ENCODE results near the gene ZSCAN16. TPM values are rescaled to one million over a fixed set of nuclear protein-coding genes. Genes with fewer than 3 reads are reported as not detected.
A peak's percentile ranks its signal among the peaks of the same experiment; 100 is the strongest.

The ZSCAN16 gene
- total and polyA plus RNA-seq, 9 of the 15 experiments (the other 6 are each of a cell fraction or from before 2014, with no cell fraction given) = 0.08 TPM; not detected in 8

GRCh38 chr6:28080631-28081485 is 43.6 kb upstream of the ZSCAN16 start (continued):
- TF ChIP-seq DEAF1 (CRISPR knock-in tag; IDR thresholded peaks at IDR 0.05) (0 out of 2 replicates have a peak, but pooled peaks have one; percentile 25), CBFA2T2 (conservative IDR thresholded peaks at IDR 0.05) (no peak), HDAC3 (IDR thresholded peaks at IDR 0.05; ENCODE audit: borderline replicate concordance, partially characterized antibody) (peak; percentile 92), KDM1A (IDR thresholded peaks at IDR 0.05) (no peak), C11orf30 (IDR thresholded peaks at IDR 0.05; ENCODE audit: low read depth) (peak; percentile 100), CGGBP1 (CRISPR knock-in tag; IDR thresholded peaks at IDR 0.05) (peak; percentile 44; the same call in 1 of the 2 replicates), MBD1 (CRISPR knock-in tag; IDR thresholded peaks at IDR 0.05) (no peak), ARID2 (IDR thresholded peaks at IDR 0.05) (no peak), CCNT2 (IDR thresholded peaks at IDR 0.05; ENCODE audit: borderline replicate concordance, extremely low read depth, insufficient read length, low read depth, low read length) (no peak), ZNF253 (CRISPR knock-in tag; conservative IDR thresholded peaks at IDR 0.05) (no peak), NFXL1 (CRISPR knock-in tag; IDR thresholded peaks at IDR 0.05) (0 out of 2 replicates have a peak, but pooled peaks have one; percentile 14), PURB (CRISPR knock-in tag; IDR thresholded peaks at IDR 0.05; ENCODE audit: low read depth) (no peak), TAF15 (IDR thresholded peaks at IDR 0.05; ENCODE audit: low read depth, low read length) (no peak), MTA3 (IDR thresholded peaks at IDR 0.05; ENCODE audit: borderline replicate concordance) (peak; percentile 78; the same call in 1 of the 2 replicates), MCM7 (IDR thresholded peaks at IDR 0.05) (no peak)
- TF ChIP-seq, protein P1, sequence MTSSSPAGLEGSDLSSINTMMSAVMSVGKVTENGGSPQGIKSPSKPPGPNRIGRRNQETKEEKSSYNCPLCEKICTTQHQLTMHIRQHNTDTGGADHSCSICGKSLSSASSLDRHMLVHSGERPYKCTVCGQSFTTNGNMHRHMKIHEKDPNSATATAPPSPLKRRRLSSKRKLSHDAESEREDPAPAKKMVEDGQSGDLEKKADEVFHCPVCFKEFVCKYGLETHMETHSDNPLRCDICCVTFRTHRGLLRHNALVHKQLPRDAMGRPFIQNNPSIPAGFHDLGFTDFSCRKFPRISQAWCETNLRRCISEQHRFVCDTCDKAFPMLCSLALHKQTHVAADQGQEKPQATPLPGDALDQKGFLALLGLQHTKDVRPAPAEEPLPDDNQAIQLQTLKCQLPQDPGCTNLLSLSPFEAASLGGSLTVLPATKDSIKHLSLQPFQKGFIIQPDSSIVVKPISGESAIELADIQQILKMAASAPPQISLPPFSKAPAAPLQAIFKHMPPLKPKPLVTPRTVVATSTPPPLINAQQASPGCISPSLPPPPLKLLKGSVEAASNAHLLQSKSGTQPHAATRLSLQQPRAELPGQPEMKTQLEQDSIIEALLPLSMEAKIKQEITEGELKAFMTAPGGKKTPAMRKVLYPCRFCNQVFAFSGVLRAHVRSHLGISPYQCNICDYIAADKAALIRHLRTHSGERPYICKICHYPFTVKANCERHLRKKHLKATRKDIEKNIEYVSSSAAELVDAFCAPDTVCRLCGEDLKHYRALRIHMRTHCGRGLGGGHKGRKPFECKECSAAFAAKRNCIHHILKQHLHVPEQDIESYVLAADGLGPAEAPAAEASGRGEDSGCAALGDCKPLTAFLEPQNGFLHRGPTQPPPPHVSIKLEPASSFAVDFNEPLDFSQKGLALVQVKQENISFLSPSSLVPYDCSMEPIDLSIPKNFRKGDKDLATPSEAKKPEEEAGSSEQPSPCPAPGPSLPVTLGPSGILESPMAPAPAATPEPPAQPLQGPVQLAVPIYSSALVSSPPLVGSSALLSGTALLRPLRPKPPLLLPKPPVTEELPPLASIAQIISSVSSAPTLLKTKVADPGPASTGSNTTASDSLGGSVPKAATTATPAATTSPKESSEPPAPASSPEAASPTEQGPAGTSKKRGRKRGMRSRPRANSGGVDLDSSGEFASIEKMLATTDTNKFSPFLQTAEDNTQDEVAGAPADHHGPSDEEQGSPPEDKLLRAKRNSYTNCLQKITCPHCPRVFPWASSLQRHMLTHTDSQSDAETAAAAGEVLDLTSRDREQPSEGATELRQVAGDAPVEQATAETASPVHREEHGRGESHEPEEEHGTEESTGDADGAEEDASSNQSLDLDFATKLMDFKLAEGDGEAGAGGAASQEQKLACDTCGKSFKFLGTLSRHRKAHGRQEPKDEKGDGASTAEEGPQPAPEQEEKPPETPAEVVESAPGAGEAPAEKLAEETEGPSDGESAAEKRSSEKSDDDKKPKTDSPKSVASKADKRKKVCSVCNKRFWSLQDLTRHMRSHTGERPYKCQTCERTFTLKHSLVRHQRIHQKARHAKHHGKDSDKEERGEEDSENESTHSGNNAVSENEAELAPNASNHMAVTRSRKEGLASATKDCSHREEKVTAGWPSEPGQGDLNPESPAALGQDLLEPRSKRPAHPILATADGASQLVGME (CRISPR knock-in tag; IDR thresholded peaks at IDR 0.05) = peak; percentile 75; the same call in 1 of the 2 replicates
- TF ChIP-seq, protein P2, sequence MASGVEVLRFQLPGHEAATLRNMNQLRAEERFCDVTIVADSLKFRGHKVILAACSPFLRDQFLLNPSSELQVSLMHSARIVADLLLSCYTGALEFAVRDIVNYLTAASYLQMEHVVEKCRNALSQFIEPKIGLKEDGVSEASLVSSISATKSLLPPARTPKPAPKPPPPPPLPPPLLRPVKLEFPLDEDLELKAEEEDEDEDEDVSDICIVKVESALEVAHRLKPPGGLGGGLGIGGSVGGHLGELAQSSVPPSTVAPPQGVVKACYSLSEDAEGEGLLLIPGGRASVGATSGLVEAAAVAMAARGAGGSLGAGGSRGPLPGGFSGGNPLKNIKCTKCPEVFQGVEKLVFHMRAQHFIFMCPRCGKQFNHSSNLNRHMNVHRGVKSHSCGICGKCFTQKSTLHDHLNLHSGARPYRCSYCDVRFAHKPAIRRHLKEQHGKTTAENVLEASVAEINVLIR (CRISPR knock-in tag; IDR thresholded peaks at IDR 0.05) = peak; percentile 93; the same call in 1 of the 2 replicates
